ENCODE results near the gene RCSD1.

RCSD1 gene

DNA sequence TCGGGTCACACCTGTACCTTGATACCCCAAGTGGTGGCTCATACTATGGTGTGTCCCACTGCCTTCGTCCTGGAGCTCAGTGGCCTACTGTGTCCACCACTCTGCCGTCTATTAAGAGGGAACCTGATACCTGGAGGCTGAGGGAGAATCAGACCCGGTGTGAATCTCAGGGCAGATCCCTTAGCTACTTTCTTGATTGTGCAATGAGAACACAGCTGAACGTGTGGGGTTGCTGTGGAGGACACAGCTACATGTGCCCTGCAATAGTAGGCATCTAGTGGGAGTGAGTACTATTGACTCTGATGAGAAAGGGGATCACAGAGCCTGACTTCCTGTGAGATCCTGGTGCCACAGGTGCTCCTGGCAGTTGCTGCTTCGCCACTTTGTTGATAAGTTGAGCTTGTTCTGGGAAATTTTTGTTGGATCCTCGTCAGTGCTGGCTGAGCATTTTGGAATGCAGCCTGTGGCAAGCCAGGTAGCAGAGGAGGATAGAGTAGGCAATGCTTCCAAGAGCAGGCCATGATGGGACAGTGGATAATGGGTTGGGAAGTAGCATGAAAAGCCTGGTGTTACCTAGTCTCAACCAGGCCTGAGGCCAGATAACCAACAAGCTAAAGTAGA, 63.5 kb downstream of the RCSD1 start:
- Mint-ChIP-seq H3K4me3 (no peak overlapping the region), H3K9me3 (ENCODE audit: low read depth) (no peaks in the 10 kb centered on the region), H3K4me1 (ENCODE audit: low read depth) (peaks cover 11% of the 10 kb centered on the region), H3K27ac (peak overlapping the region; percentile 67), H3K27me3 (no peaks in the 10 kb centered on the region), H3K36me3 (peaks cover 6% of the 10 kb centered on the region)

DNA sequence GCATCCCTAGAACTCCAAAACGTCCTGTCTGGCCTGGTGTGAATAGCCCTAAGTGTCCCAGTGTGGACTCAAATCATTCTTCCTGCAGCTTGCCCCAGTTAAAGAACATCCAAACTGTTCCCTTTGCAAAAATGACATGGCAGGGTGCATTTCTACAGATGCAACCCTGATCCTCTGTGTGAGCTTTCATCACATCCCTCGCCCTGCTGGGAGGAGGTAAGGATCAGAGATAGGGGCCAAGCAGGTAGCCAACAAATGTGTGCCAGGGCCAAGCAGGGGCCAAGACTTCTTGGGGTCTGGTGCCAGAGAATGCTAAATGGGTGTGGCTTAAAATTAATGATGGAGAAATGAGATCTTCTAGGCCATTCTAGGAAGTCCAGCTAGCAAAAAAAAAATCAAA, 64.7 kb downstream of the RCSD1 start:
- Mint-ChIP-seq H3K27me3 (no peaks in the 10 kb centered on the region), H3K27ac (peak overlapping the region; percentile 66), H3K9me3 (ENCODE audit: low read depth) (no peaks in the 10 kb centered on the region), H3K4me3 (no peak overlapping the region), H3K4me1 (ENCODE audit: low read depth) (peaks cover 7% of the 10 kb centered on the region), H3K36me3 (peaks cover 11% of the 10 kb centered on the region)

GRCh38 chr1:167695147-167695546, 65.1 kb downstream of the RCSD1 start:
- Mint-ChIP-seq H3K9me3 (ENCODE audit: low read depth) (no peaks in the 10 kb centered on the region), H3K36me3 (peaks cover 13% of the 10 kb centered on the region), H3K27ac (peak overlapping the region; percentile 66), H3K4me3 (no peak overlapping the region), H3K4me1 (ENCODE audit: low read depth) (peaks cover 3% of the 10 kb centered on the region), H3K27me3 (no peaks in the 10 kb centered on the region)

- Mint-ChIP-seq H3K4me3 (no peak overlapping the region), H3K9me3 (ENCODE audit: low read depth) (no peaks in the 10 kb centered on the region), H3K27ac (peak overlapping the region; percentile 54), H3K36me3 (peaks cover 13% of the 10 kb centered on the region), H3K4me1 (ENCODE audit: low read depth) (peaks cover 2% of the 10 kb centered on the region), H3K27me3 (no peaks in the 10 kb centered on the region)
Observed at GRCh38 chr1:167695756-167696561, 65.9 kb downstream of the RCSD1 start.

- H3K27me3 Mint-ChIP-seq, result no peaks in the 10 kb centered on the region
- peaks cover 10% of the 10 kb centered on the region for H3K36me3 Mint-ChIP-seq
- no peak overlapping the region for H3K4me3 Mint-ChIP-seq
- peaks cover 2% of the 10 kb centered on the region for H3K4me1 Mint-ChIP-seq (ENCODE audit: low read depth)
- H3K27ac Mint-ChIP-seq, result no peak overlapping the region
- H3K9me3 Mint-ChIP-seq (ENCODE audit: low read depth), result no peaks in the 10 kb centered on the region
Observed at GRCh38 chr1:167697667-167698141, 67.7 kb downstream of the RCSD1 start.

- H3K4me3 Mint-ChIP-seq, result no peak overlapping the region
- peaks cover 2% of the 10 kb centered on the region for H3K4me1 Mint-ChIP-seq (ENCODE audit: low read depth)
- no peak overlapping the region for H3K27ac Mint-ChIP-seq
- H3K27me3 Mint-ChIP-seq, result no peaks in the 10 kb centered on the region
- H3K9me3 Mint-ChIP-seq (ENCODE audit: low read depth), result no peaks in the 10 kb centered on the region
- H3K36me3 Mint-ChIP-seq, result peaks cover 10% of the 10 kb centered on the region
Observed at GRCh38 chr1:167698313-167698712, 68.3 kb downstream of the RCSD1 start.

GRCh38 chr1:167701510-167701909, 71.5 kb downstream of the RCSD1 start:
- no peak overlapping the region for H3K4me3 Mint-ChIP-seq
- H3K9me3 Mint-ChIP-seq (ENCODE audit: low read depth), result no peaks in the 10 kb centered on the region
- H3K36me3 Mint-ChIP-seq, result peaks cover 7% of the 10 kb centered on the region
- no peaks in the 10 kb centered on the region for H3K27me3 Mint-ChIP-seq
- H3K4me1 Mint-ChIP-seq (ENCODE audit: low read depth), result peaks cover 1% of the 10 kb centered on the region
- peak overlapping the region; percentile 46 for H3K27ac Mint-ChIP-seq

GRCh38 chr1:167703557-167703956, 73.5 kb downstream of the RCSD1 start:
- Mint-ChIP-seq H3K36me3 (peaks cover 7% of the 10 kb centered on the region), H3K4me1 (ENCODE audit: low read depth) (peaks cover 6% of the 10 kb centered on the region), H3K9me3 (ENCODE audit: low read depth) (no peaks in the 10 kb centered on the region), H3K4me3 (no peak overlapping the region), H3K27me3 (no peaks in the 10 kb centered on the region), H3K27ac (peak overlapping the region; percentile 65)

- peak overlapping the region; percentile 65 for H3K27ac Mint-ChIP-seq
- no peaks in the 10 kb centered on the region for H3K9me3 Mint-ChIP-seq (ENCODE audit: low read depth)
- H3K4me3 Mint-ChIP-seq, result no peak overlapping the region
- H3K27me3 Mint-ChIP-seq, result no peaks in the 10 kb centered on the region
- H3K4me1 Mint-ChIP-seq (ENCODE audit: low read depth), result peaks cover 14% of the 10 kb centered on the region
- peaks cover 2% of the 10 kb centered on the region for H3K36me3 Mint-ChIP-seq
Observed at GRCh38 chr1:167704715-167705114, 74.7 kb downstream of the RCSD1 start.

- no peaks in the 10 kb centered on the region for H3K36me3 Mint-ChIP-seq
- H3K4me1 Mint-ChIP-seq (ENCODE audit: low read depth), result peaks cover 16% of the 10 kb centered on the region
- no peak overlapping the region for H3K4me3 Mint-ChIP-seq
- H3K27me3 Mint-ChIP-seq, result no peaks in the 10 kb centered on the region
- no peaks in the 10 kb centered on the region for H3K9me3 Mint-ChIP-seq (ENCODE audit: low read depth)
- peak overlapping the region; percentile 77 for H3K27ac Mint-ChIP-seq
Observed at GRCh38 chr1:167705250-167705649, 75.2 kb downstream of the RCSD1 start.

DNA sequence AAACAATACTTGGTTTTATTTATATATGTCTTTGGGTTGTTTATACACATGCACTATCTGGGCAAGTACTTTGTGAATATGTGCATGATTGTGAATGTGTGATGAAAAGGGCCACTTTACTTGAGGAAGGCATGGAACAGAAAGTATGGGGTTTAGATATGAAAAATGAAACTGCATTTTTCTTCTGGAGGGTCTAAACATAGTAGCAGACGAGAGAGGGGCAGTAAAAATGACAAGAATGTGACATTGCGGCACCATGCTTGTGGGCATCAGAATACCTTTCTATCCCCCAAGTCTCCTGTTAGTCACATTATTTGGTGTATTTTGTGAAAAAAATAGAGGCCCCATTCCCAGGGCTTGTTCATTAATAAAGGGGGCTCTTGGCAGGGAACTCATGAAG, 76.3 kb downstream of the RCSD1 start:
- peak overlapping the region; percentile 77 for H3K27ac Mint-ChIP-seq
- no peaks in the 10 kb centered on the region for H3K36me3 Mint-ChIP-seq
- peaks cover 18% of the 10 kb centered on the region for H3K4me1 Mint-ChIP-seq (ENCODE audit: low read depth)
- no peaks in the 10 kb centered on the region for H3K9me3 Mint-ChIP-seq (ENCODE audit: low read depth)
- no peak overlapping the region for H3K4me3 Mint-ChIP-seq
- H3K27me3 Mint-ChIP-seq, result no peaks in the 10 kb centered on the region

DNA sequence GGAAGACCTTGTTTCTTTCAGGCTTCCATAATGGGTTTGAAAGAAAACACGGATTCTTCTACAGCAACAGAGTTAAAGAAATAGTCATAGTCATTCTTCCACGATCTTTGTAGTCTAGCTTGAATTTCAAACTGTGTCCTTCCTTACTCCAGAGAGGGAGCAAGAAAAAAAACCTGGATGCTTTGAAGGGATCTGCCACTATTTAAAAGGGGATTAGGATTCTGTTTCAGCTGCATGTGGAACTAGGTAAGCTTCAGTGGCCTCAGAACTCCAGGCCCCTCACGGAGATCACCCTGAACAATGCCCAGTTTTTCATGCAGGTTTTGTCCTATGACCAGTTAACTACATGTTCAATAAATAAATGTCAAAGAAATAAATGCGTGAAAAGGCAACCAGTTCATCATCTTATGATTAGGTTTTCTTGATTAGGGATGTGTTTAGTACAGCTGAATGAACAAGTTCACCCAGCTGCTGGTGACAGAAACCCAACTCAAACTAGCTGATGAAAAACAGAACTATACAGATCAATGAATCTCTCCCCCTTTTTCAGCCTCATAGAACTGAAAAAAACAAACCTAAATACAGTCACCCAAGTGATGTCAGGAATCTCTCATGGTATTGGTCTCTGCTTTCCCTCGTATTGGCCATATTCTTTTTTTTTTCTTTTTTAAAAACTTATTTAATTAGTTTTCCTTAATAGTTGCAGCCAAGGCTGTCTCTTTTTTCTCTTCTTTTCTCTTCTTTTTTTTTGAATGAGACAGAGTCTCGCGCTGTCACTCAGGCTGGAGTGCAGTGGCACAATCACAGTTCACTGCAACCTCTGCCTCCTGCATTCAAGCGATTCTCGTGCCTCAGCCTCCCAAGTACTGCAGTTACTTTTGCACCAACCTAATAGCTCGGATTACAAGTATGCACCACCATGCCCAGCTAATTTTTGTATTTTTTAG, 77.2 kb downstream of the RCSD1 start:
- no peaks in the 10 kb centered on the region for H3K36me3 Mint-ChIP-seq
- H3K27me3 Mint-ChIP-seq, result no peaks in the 10 kb centered on the region
- H3K27ac Mint-ChIP-seq, result peak overlapping the region; percentile 77
- no peak overlapping the region for H3K4me3 Mint-ChIP-seq
- H3K4me1 Mint-ChIP-seq (ENCODE audit: low read depth), result peaks cover 18% of the 10 kb centered on the region
- no peaks in the 10 kb centered on the region for H3K9me3 Mint-ChIP-seq (ENCODE audit: low read depth)

DNA sequence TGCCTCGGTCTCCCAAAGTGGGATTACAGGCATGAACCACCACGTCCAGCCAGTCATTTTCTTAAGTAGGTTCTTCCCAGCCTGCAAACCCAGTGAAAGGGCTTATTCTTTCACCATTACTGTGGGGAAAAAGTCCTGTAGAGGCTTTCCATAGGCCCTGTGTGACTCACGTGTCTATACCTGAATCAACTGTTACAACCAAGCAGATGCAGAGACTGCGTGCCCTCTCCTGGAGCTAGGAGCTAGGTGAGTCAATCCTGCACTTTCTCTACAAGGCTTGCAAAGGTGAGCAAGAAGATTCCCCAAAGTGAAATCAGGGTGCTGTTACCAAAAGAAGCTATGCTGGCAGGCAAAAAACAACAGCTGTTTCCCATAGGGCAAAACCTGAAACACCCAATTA, 77.9 kb downstream of the RCSD1 start:
- Mint-ChIP-seq H3K36me3 (no peaks in the 10 kb centered on the region), H3K4me3 (no peak overlapping the region), H3K9me3 (ENCODE audit: low read depth) (no peaks in the 10 kb centered on the region), H3K27me3 (no peaks in the 10 kb centered on the region), H3K27ac (peak overlapping the region; percentile 66), H3K4me1 (ENCODE audit: low read depth) (peaks cover 19% of the 10 kb centered on the region)

GRCh38 chr1:167708940-167709389, 78.9 kb downstream of the RCSD1 start:
- Mint-ChIP-seq H3K36me3 (no peaks in the 10 kb centered on the region), H3K4me1 (ENCODE audit: low read depth) (peaks cover 28% of the 10 kb centered on the region), H3K27ac (peak overlapping the region; percentile 75), H3K27me3 (no peaks in the 10 kb centered on the region), H3K9me3 (ENCODE audit: low read depth) (no peaks in the 10 kb centered on the region), H3K4me3 (no peak overlapping the region)

DNA sequence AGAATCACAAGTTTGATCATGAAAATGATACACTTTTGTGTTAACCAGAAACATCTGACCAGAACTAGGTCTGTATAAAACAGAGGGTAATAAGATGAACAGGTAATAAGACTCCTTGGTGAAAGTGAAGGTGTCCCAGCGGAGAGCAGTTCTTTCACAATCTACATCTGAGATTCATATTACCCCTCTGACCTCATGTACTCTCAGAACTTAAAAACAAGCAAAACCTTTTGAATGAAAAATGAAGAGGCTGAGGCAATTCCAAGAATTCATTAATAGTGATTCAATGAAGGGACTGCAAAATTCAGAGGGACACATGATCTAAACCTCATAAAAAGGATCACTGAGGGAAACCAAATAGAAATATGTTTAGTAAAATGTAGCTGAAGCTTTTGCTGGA, 80.8 kb downstream of the RCSD1 start:
- Mint-ChIP-seq H3K4me1 (ENCODE audit: low read depth) (peaks cover 38% of the 10 kb centered on the region), H3K27ac (no peak overlapping the region), H3K9me3 (ENCODE audit: low read depth) (no peaks in the 10 kb centered on the region), H3K36me3 (no peaks in the 10 kb centered on the region), H3K27me3 (no peaks in the 10 kb centered on the region), H3K4me3 (no peak overlapping the region)

Measured in activated naive CD8-positive, alpha-beta T cell (primary cell).